ENCODE measurements around the gene PSPH. TPM values are rescaled to one million over a fixed set of nuclear protein-coding genes. Genes with fewer than 3 reads are reported as not detected.
"Not testable (repeated sequence)": the region's sequence is repeated elsewhere in the genome, so short reads cannot be mapped to it uniquely, and the experiment has no call there.

Gene PSPH
- total RNA-seq, 2 donors from 2014 or later: 8.5 to 10.9 TPM

DNA sequence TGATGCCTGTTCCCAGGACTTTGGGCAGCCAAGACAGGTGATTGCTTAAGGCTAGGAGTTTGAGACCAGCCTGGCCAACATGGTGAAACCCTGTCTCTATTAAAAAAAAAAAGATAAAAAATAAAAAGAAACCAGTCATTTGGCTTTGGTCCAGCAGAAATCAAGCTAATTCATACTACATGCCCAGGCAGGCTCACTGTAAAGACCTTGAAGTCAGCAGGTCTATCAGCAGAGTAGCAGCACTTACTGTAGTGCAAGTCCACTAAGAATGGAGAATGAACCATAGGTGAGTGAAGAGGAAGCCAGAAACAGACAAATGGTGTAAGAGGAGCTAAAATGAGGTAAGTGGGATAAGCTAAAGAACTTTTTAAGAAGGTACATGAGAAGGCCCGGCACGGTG is 24.7 kb downstream of the PSPH start:
- DNase-seq: no peak
- no peak for ATAC-seq
- intact Hi-C loops (cut with DNase I, micrococcal nuclease): no loop called here

DNA sequence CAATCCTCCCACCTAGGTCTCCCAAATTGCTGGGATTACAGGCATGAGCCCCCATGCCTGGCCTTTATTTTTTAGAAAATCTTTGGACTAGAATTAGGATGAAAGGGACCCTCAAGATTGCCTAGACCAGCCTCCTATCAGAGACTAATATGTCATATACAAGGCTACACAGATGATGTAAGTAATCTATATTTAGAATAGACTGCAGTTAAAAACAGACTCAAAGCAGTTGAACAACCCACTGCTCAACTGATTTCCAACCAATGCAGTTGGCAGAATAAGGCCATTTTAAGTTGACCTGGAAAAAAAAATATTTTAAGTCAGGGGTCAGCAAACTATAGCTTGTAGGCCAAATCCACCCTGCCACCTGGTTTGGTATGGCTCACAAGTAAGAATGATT is 27.7 kb downstream of the PSPH start:
- no peak for DNase-seq
- ATAC-seq: no peak
- intact Hi-C loops (cut with DNase I, micrococcal nuclease): no loop called here

DNA sequence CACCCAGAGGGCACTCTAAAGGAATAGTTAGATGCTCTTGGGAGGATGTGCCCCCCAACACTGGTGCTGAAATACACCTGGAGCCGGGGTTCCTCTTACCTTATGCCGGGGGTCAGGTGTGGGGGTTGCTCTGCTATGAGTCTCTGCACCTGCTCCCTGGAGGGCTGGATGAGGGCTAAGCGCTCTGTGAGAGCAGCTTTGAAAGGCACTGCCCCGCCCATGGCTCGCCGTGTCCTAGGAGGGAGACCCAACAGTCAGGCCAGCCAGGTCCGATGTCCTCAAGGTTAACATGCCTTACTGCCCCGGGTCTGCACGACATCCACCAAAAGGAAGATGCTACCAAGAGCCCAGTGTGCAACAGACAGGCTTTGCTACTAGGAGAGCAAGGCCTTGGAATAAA is 31.7 kb downstream of the PSPH start:
- DNase-seq (peak in 1 of 2 donors; percentile 19), ATAC-seq (peak; percentile 49)
- intact Hi-C loops (cut with DNase I, micrococcal nuclease): no loop called here

DNA sequence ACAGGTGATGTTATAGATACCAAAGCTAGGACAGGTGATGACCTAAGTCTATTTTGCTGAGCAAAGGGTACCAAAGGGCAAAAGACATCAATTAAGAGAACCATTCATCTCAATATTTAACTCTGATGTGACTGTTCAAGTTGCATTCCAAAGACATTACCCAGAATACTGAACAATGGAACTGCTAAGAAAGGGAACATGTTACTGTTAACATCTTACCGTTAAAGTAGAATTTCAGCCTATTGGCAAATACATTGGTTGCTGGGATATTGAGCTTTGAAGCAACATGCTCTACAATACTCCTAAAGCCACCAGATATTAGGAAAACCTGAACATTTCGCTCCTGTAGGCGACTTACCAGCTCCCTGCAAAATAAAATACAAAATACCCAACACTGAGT is 34.2 kb downstream of the PSPH start:
- ATAC-seq; intact Hi-C loops (cut with DNase I, micrococcal nuclease); DNase-seq: not testable (repeated sequence)

DNA sequence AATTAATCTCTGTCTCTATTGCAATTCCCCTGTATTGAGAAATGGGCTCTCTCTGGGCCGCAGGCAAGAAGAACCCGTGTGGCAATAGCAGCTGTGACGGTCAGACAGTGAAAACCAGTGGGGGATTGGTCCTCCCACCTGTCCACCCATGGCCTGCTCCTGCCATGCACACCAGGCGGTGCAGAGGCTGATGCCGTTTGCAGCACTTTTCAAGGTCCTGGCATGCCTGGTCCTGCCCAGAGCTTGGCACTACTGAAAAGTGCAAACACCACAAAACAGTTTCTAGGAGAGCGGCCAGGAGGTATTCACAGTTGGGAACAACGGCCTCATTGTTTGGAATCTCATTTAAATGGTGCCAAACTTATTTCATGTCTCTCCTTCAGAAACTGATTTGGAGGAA is 41.5 kb downstream of the PSPH start:
- DNase-seq: peak; percentile 31 to 47
- peak; percentile 86 for ATAC-seq
- intact Hi-C loops (cut with DNase I, micrococcal nuclease): loop anchor here (5.0 to 10.0 kb wide), 2 partner anchors 63 to 65 kb away; no protein-coding TSS in a partner anchor

DNA sequence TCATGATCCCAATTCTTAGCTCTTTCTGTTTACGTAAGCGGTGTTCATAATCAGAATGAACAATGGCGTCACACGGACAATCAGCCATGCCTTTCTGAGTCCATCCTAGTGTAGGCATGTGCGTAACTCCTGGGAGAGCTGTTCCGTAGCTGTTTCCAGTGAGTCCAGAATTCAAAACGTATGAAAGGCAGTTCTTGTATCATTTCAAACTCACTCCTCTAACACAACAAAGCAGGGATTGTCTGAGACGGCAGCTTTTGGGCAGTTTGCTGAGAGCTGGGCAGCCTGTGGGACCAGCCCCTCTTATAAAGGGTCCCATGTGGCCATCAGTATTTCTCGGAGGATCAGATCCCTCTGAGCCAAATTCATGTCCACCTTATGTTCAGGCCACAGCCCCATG is 43.4 kb downstream of the PSPH start:
- intact Hi-C loops (cut with DNase I, micrococcal nuclease): loop anchor here (5.0 to 10.0 kb wide), 2 partner anchors 64 to 67 kb away; no protein-coding TSS in a partner anchor
- DNase-seq: no peak
- no peak for ATAC-seq

DNA sequence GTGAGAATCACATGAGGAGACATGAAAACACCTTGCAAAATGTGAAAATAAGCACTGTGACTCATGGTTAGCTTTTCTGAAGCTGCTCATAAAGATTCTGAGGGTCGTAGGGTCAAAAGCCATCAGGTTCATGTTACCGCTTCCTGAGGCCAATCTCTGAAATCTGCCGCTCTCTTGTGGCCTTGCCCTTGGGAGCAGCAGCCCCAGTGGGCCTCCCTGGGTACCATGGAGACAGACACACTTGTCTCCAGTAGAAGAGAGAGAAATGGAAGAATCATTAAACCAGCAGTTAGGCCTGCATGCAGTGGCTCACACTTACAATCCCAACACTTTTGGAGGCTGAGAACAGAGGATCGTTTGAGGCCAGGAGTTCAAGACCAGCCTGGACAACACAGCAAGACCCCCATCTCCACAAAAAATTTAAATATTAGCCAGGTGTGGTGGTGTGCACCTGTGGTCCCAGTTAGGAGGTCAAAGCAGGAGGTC is 44.0 kb downstream of the PSPH start:
- no peak for DNase-seq
- intact Hi-C loops (cut with DNase I, micrococcal nuclease): loop anchor here (5.0 to 10.0 kb wide), 2 partner anchors 65 to 68 kb away; no protein-coding TSS in a partner anchor
- ATAC-seq: peak; percentile 10

DNA sequence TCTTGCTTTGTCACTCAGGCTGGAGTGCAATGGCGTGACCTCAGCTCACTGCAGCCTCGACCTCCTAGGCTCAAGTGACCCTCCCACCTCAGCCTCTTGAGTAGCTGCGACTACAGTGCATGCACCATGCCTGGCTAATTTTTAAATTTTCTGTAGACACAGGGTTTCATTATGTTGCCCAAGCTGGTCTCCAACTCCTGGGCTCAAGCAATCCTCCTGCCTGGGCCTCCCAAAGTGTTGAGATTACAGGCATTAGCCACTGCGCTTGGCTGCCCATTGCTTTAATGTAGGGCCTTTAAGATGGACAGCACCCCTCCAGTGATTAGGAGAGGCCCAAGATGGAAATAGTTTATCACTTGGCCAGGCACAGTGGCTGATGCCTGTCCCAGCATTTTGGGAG is 47.5 kb downstream of the PSPH start:
- intact Hi-C loops (cut with DNase I, micrococcal nuclease): loop anchor here in 1 of 2 donors (10.0 kb wide), 1 partner anchor 71 kb away; no protein-coding TSS in a partner anchor
- DNase-seq: no peak
- ATAC-seq: no peak

DNA sequence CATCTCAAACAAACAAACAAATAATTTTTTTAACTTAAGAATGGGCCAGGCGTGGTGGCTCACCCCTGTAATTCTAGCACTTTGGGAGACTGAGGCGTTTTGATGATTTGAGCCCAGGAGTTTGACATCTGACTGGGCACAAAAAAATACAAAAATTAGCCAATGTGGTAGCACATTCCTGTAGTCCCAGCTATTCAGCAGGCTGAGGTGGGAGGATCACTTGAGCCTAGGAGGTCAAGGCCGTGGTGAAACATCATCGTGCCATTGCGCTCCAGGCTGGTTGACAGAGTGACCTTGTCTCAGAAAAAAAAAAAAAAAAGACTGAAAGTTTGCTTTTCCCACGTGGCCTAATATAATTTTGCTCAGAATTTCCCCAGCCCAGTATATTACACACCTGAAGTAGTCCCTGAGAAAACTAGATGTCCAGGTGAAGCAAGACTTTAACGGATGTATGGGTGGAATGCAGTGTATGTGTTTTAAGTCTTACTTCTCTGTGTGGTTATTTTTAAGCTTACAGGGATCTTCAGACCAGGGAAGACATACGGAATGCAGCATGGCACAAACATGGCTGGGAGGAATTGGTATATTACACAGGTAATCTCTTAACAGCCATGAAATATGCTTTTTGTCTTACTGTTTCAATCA is 54.3 kb downstream of the PSPH start:
- no peak for DNase-seq
- ATAC-seq: no peak
- intact Hi-C loops (cut with DNase I, micrococcal nuclease): no loop called here

DNA sequence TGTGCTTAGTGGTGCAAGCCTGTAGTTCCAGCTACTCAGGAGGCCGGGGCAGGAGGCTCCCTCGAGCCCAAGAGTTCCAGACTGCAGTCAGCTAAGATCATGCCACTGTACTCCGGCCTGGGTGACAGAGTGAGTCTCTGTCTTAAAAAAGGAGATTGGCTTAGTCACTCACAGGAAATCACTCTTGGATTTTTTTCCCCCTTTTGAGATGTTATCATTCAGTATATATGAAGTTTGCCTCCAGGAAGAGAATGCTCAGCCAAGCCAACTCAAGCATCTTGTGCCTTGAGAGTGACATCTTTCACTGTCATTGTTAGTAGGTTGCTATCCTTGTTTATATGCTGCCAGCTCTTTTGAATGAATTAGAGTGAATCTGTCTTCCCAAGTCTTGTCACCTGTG is 58.9 kb downstream of the PSPH start:
- intact Hi-C loops (cut with DNase I, micrococcal nuclease): no loop called here
- no peak for DNase-seq

DNA sequence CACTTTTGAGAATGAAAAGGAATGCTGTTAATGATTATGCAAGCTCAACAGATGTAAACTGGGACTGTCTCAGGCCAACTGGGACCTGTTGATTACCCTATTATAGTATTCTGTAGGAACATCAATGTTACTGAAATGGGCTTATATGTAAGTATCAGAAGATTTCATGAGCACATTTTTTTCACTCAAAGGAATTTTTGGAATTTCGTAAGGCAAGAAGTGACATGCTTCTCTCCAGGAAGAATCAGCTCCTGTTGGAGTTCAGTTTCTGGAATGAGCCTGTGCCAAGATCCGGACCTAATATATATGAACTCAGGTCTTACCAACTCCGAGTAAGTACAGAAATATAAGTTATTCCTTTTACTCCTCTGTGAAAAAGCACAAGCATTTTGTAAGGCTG is 67.7 kb downstream of the PSPH start:
- intact Hi-C loops (cut with DNase I, micrococcal nuclease): no loop called here
- no peak for DNase-seq
- no peak for ATAC-seq

More for the DNA sequence above, 58.9 kb downstream of the PSPH start:
- no peak for ATAC-seq

DNA sequence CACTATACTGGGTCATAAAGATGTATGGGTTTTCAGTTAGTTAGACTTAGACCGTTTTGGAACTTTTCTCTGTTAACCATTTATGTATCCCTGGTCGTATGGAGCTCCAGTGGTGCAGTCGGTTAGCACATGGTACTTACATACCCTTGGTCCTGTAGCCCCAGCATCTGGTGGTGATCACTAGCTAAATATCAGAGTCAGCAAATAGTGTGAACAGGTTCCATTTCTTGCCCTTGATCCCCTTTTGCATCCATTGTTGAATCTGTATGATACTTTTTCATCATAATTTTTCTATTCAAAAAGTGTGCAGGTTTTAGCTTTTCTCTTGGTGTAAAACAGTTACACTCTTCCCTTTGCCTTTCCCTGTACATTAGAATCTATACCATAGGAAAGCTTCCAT is 71.0 kb downstream of the PSPH start:
- ATAC-seq (no peak), DNase-seq (no peak)
- intact Hi-C loops (cut with DNase I, micrococcal nuclease): no loop called here

DNA sequence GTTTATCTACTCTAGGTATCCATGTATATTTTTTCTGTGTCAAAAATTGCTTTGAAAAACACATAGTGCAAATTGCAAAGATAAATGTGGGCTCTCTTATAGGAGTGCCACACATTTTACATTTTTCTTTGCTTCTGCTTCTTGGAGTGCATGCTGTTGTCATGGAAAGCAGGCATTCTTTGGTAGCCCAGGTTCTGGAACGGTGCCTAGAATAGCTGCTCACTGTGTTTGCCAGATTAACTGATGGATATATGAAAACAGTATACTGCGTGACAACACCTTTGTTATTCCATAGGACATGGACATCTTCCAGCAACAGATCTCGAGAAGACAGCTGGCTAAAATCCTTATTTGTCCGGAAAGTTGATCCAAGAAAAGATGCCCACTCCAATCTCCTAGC is 73.4 kb downstream of the PSPH start:
- intact Hi-C loops (cut with DNase I, micrococcal nuclease): no loop called here
- no peak for ATAC-seq
- DNase-seq: no peak

DNA sequence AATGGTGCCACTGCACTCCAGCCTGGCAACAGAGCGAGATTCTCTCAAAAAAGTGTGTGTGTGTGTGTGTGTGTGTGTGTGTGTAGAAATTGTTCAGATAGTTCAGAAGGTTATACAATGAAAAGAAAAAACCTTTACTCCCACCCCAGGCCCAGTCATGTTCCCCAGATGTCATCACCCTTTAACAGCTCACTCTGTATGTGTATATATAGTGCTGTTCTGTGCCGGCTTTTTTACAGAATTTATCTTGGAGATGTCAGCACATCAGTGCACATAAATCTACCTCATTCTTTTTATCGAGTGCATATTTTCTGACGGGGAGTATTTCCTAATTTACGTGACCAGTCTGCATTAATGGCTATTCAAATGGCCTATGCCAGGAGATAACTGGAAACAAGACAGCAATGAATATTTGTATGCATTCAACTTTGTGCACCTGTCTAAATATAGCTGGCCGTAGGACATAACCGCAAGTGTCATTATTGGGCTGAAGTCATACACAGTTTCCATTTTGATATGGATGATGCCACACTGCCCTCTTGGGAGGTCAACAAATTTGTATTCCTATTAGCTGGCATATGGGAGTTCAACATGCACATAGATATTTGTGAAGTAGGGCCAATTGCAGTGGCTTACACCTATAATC is 75.1 kb downstream of the PSPH start:
- intact Hi-C loops (cut with DNase I, micrococcal nuclease): no loop called here
- no peak for ATAC-seq
- no peak for DNase-seq

DNA sequence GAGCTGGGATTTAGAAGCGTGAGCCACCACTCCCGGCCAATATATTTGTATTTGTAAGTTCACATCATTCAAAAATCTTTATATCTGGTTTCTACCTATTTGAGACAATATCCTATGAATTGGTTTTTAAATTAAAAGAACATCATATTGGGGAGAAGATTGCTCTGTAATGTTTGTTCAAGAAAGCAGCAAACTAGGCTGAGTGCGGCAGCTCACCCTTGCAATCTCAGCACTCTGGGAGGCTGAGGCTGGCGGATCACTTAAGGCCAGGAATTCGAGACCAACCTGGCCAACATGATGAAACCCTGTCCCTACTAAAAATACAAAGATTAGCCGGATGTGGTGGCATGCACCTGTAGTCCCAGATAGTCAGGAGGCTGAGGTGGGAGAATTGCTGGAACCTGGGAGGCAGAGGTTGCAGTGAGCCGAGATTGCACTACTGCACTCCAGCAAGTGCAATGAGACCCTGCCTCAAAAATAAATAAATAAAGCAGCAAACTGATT is 77.4 kb downstream of the PSPH start:
- intact Hi-C loops (cut with DNase I, micrococcal nuclease): no loop called here
- DNase-seq (no peak), ATAC-seq (no peak)

DNA sequence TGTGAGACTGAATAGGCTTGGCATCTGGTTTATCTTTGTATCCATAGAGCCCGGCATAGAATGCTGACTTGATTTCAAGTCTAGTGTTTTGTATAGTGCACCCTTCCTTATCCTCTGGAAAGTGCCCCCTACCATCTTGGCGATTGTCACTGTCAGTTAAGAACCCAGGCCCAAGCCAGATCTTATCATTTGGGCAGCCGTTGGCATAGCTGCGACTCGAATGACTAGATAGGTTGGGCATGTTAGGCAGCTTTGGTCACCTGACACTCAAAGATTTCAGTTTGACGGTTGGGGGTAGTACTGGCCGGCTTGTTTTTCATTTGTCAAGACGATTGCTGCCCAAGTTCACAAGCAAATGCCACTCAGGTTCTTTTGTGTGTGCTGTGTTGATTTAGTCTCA is 80.3 kb downstream of the PSPH start:
- ATAC-seq: no peak
- no peak for DNase-seq
- intact Hi-C loops (cut with DNase I, micrococcal nuclease): no loop called here

DNA sequence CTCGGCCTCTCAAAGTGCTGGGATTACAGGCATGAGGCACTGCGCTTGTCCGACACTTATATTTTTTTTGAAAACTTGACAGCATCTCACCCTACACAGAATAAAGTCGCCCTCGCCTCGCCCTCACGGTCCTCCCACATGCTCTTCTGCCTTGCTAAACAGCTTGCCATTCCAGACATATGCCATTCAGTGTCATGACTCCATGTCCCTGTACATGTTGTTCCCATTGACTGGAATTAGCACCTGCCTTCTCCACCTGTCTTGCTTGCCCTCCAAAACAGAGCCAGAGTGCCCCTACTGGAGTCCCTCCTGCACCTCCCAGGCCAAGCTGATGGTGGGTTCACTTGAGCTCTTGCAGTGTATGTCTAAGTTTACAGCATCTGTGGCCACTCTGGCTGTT is 80.7 kb downstream of the PSPH start:
- ATAC-seq (no peak), DNase-seq (no peak)
- intact Hi-C loops (cut with DNase I, micrococcal nuclease): no loop called here

DNA sequence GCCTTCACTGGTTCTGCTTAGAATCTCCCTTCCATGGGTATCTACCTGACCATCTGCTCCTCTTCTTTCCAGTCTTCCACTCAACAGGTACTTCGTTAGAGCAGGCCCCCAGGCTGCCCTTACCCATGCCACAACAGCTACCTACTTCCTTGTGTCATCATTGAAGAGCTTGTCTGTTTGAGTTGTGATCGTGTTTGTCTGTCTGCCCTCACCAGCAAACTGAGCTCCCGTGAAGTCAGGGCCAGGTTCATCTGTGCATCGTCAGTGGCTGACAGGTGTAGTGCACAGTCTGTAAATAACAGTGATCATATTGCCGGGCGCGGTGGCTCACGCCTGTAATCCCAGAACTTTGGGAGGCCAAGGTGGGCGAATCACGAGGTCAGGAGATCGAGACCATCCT is 81.9 kb downstream of the PSPH start:
- intact Hi-C loops (cut with DNase I, micrococcal nuclease): no loop called here
- no peak for ATAC-seq
- no peak for DNase-seq

DNA sequence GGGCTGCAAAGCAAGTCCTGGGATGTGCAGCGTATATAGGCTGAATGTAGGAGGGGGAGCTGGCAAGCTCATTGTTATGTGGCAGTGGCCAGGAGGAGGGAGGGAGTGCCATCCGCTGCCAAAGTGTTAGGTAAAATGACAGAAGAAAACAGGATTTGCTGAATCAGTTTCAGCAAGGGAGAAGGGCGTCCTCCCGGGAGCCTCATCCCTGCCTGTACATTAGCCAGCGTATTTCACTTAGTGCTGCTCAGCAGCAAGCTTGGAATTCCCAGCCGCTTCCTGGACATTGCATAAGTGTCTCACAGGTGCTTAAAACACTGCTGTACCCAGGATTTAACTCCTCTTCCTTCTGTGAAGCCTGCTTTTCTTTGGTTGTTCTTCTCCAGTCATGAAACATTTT is 84.4 kb downstream of the PSPH start:
- DNase-seq (no peak), ATAC-seq (no peak)
- intact Hi-C loops (cut with DNase I, micrococcal nuclease): no loop called here

DNA sequence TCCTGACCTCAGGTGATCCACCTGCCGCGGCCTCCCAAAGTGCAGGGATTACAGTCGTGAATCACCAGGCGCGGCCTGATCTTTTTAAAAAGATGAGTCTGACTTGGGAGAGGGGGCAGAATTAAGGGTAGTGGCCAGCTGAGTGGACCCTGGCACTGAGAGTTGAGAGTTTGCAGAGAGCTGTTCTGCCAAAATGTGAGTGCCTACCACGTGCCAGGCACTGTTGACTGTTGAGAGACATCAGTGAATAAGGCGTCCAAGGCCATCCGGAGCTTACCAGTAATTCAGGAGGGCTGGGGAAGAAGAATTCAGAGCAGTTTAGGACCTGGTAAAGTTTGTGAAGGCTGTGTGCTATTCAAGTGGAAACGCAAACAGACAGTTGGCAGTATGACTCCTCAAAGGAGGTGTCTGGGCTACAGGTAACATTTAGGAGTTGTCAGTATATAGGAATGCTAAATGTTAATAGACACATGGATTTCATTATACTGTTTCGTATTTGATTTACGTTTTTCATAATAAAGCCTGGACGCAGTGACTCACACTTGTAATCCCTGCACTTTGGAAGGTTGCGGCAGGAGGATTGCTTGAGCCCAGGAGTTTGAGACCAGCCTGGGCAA is 85.3 kb downstream of the PSPH start:
- intact Hi-C loops (cut with DNase I, micrococcal nuclease): no loop called here
- no peak for ATAC-seq
- DNase-seq: peak in 1 of 2 donors; percentile 27
